Ishikawa (cell line): Measurements from ENCODE around the gene FTO.

ENCODE experiments used
- CEBPB ChIP-seq: IDR thresholded peaks from 2 replicates; pipeline ENCODE4 v1.6.1; 2012
- CREB1 ChIP-seq: IDR thresholded peaks from 2 replicates; pipeline ENCODE4 v1.6.1; 2012; ENCODE audit warnings: low read depth

- TF ChIP-seq CREB1 (no peak), CEBPB (no peak)
Measured at GRCh38 chr16:53971616-53972015, 267.7 kb downstream of the FTO start.
